H9 (cell line): ENCODE results near the gene KDF1. TPM values are rescaled to one million over a fixed set of nuclear protein-coding genes. Genes with fewer than 3 reads are reported as not detected.
"Not testable (repeated sequence)": the region's sequence is repeated elsewhere in the genome, so short reads cannot be mapped to it uniquely, and the experiment has no call there.

Experiments used
- DNase-seq: peaks from one replicate; pipeline ENCODE4 v3.0.0-alpha.2; 2017
- H2AFZ ChIP-seq: one replicate; pipeline ENCODE4 v1.6.1; 2013; ENCODE audit warnings: mild to moderate bottlenecking, low read length, control low read depth, moderate library complexity
- H2AK5ac ChIP-seq: 2 replicates; pipeline ENCODE4 v1.6.1; 2013; ENCODE audit warnings: low read length, control low read depth, mixed read lengths; ENCODE audit not compliant: insufficient read length
- H2BK120ac ChIP-seq: one replicate; pipeline ENCODE4 v1.6.1; 2013; ENCODE audit warnings: low read depth, mild to moderate bottlenecking, low read length, control low read depth, inconsistent platforms; ENCODE audit not compliant: poor library complexity, severe bottlenecking
- H2BK12ac ChIP-seq: 2 replicates; pipeline ENCODE4 v1.6.1; 2013; ENCODE audit warnings: low read length, control low read depth, mixed read lengths, low read depth; ENCODE audit not compliant: insufficient read length
- H2BK15ac ChIP-seq: 2 replicates; pipeline ENCODE4 v1.6.1; 2013; ENCODE audit warnings: low read depth, low read length, control low read depth
- H2BK20ac ChIP-seq: one replicate; pipeline ENCODE4 v1.6.1; 2013; ENCODE audit warnings: low read depth, mild to moderate bottlenecking, low read length, control low read depth, inconsistent platforms; ENCODE audit not compliant: poor library complexity, severe bottlenecking
- H2BK5ac ChIP-seq: 2 replicates; pipeline ENCODE4 v1.6.1; 2013; ENCODE audit warnings: low read length, control low read depth, mixed read lengths; ENCODE audit not compliant: insufficient read length
- H3K14ac ChIP-seq: 2 replicates; pipeline ENCODE4 v1.6.1; 2013; ENCODE audit warnings: low read length, control low read depth; ENCODE audit not compliant: insufficient read depth
- H3K18ac ChIP-seq: 2 replicates; pipeline ENCODE4 v1.6.1; 2013; ENCODE audit warnings: low read depth, mild to moderate bottlenecking, mixed read lengths, low read length, control low read depth; ENCODE audit not compliant: insufficient read length
- H3K23ac ChIP-seq: 2 replicates; pipeline ENCODE4 v1.6.1; 2013; ENCODE audit warnings: low read length, control low read depth, mixed read lengths, low read depth; ENCODE audit not compliant: insufficient read length
- H3K23me2 ChIP-seq: 2 replicates; pipeline ENCODE4 v1.6.1; 2013; ENCODE audit warnings: low read depth, mild to moderate bottlenecking, mixed read lengths, low read length, control low read depth; ENCODE audit not compliant: insufficient read length, poor library complexity, severe bottlenecking
- H3K27ac ChIP-seq: 2 replicates; pipeline ENCODE4 v1.5.1; 2013; ENCODE audit warnings: low read length, control low read depth, mixed read lengths, low read depth; ENCODE audit not compliant: insufficient read length
- H3K27me3 ChIP-seq: 2 replicates; pipeline ENCODE4 v1.6.1; 2013; ENCODE audit warnings: low read length, control low read depth, inconsistent platforms; ENCODE audit not compliant: insufficient read depth
- H3K4ac ChIP-seq: 2 replicates; pipeline ENCODE4 v1.6.1; 2013; ENCODE audit warnings: low read depth, mild to moderate bottlenecking, control low read depth, inconsistent platforms, low read length, moderate library complexity
- H3K4me1 ChIP-seq: 2 replicates; pipeline ENCODE4 v1.6.1; 2013; ENCODE audit warnings: low read length, control low read depth, inconsistent platforms; ENCODE audit not compliant: insufficient read depth
- H3K4me2 ChIP-seq: 2 replicates; pipeline ENCODE4 v1.6.1; 2013; ENCODE audit warnings: low read length, control low read depth, mixed read lengths; ENCODE audit not compliant: insufficient read length, insufficient read depth
- H3K56ac ChIP-seq: 2 replicates; pipeline ENCODE4 v1.6.1; 2013; ENCODE audit warnings: low read depth, mild to moderate bottlenecking, mixed read lengths, low read length, control low read depth; ENCODE audit not compliant: insufficient read length
- H3K79me1 ChIP-seq: 2 replicates; pipeline ENCODE4 v1.6.1; 2013; ENCODE audit warnings: low read depth, mild to moderate bottlenecking, moderate library complexity, low read length, control low read depth, inconsistent platforms; ENCODE audit not compliant: insufficient read depth, poor library complexity, severe bottlenecking
- H3K79me2 ChIP-seq: 2 replicates; pipeline ENCODE4 v1.6.1; 2013; ENCODE audit warnings: low read length, control low read depth, inconsistent platforms; ENCODE audit not compliant: insufficient read depth
- H3K9ac ChIP-seq: 2 replicates; pipeline ENCODE4 v1.6.1; 2013; ENCODE audit warnings: low read length, control low read depth, mixed read lengths; ENCODE audit not compliant: insufficient read length; ENCODE audit errors: extremely low read depth
- H3K9me3 ChIP-seq: one replicate; pipeline ENCODE4 v1.6.1; 2013; ENCODE audit warnings: low read depth, low read length, inconsistent platforms; ENCODE audit not compliant: control insufficient read depth
- H3T11ph ChIP-seq: one replicate; pipeline ENCODE4 v1.6.1; 2013; ENCODE audit warnings: mild to moderate bottlenecking, low read length, control low read depth, inconsistent platforms
- H4K20me1 ChIP-seq: one replicate; pipeline ENCODE4 v1.6.1; 2013; ENCODE audit not compliant: control insufficient read depth, insufficient read length, insufficient read depth
- H4K5ac ChIP-seq: 2 replicates; pipeline ENCODE4 v1.6.1; 2013; ENCODE audit warnings: low read depth, mild to moderate bottlenecking, mixed read lengths, low read length, control low read depth; ENCODE audit not compliant: insufficient read length
- H4K8ac ChIP-seq: replicated peaks from 2 replicates; pipeline ENCODE4 v1.6.1; 2013; ENCODE audit warnings: low read length, control low read depth, mixed read lengths, low read depth; ENCODE audit not compliant: insufficient read length
- H4K91ac ChIP-seq: 2 replicates; pipeline ENCODE4 v1.6.1; 2013; ENCODE audit warnings: low read depth, mild to moderate bottlenecking, moderate library complexity, mixed read lengths, low read length, control low read depth; ENCODE audit not compliant: insufficient read length
- H3K27ac Mint-ChIP-seq, 3 experiments: 2 replicates in 2 of 3; 3 replicates in 1 of 3; pipeline ENCODE4 v1.8.0; 2020 to 2021; ENCODE audit warnings: mixed read lengths in 3 of 3, mild to moderate bottlenecking in 1 of 3, moderate library complexity in 1 of 3
- H3K27me3 Mint-ChIP-seq: 2 replicates; pipeline ENCODE4 v1.8.0; 2021; ENCODE audit warnings: low read depth, mild to moderate bottlenecking, moderate library complexity, mixed read lengths
- H3K36me3 Mint-ChIP-seq, 3 experiments: 2 replicates in 2 of 3; 3 replicates in 1 of 3; pipeline ENCODE4 v1.8.0; 2020 to 2021; ENCODE audit warnings: low read depth in 3 of 3, mixed read lengths in 3 of 3; ENCODE audit not compliant: insufficient read depth in 1 of 3
- H3K4me1 Mint-ChIP-seq, 2 experiments: 2 replicates each; pipeline ENCODE4 v1.8.0; 2020; ENCODE audit warnings: mixed read lengths in 2 of 2
- H3K4me3 Mint-ChIP-seq, 2 experiments: 2 replicates in 1 of 2; 3 replicates in 1 of 2; pipeline ENCODE4 v1.8.0; 2020 to 2021; ENCODE audit warnings: mild to moderate bottlenecking in 2 of 2, mixed read lengths in 2 of 2, moderate library complexity in 1 of 2
- H3K9me3 Mint-ChIP-seq, 2 experiments: 2 replicates in 1 of 2; 3 replicates in 1 of 2; pipeline ENCODE4 v1.8.0; 2020; ENCODE audit warnings: mild to moderate bottlenecking in 2 of 2, mixed read lengths in 2 of 2, moderate library complexity in 1 of 2
- CTCF ChIP-seq: fragments of 200-600 bp; sonication (generic); conservative IDR thresholded peaks from 3 replicates; pipeline ENCODE4 v1.8.0; 2021; ENCODE audit warnings: antibody characterized with exemption, mild to moderate bottlenecking
- WGBS: extraction: QIAGEN DNeasy Blood & Tissue Kit; methylation state at CpG from one replicate; pipeline ENCODE4 v1.1.7; 2013; ENCODE audit warnings: missing lambda C conversion rate, low lambda C conversion rate, mixed read lengths; ENCODE audit not compliant: insufficient read length; ENCODE audit errors: extremely low coverage; 5-methylcytosine and 5-hydroxymethylcytosine counted together
- total RNA-seq: library from RNA; stranded (reverse); gene quantifications from 2 replicates; pipeline ENCODE4 v1.2.1, GENCODE V29; 2021

KDF1 gene
- total RNA-seq, 1 experiment from 2014 or later: 17.6 TPM

DNA sequence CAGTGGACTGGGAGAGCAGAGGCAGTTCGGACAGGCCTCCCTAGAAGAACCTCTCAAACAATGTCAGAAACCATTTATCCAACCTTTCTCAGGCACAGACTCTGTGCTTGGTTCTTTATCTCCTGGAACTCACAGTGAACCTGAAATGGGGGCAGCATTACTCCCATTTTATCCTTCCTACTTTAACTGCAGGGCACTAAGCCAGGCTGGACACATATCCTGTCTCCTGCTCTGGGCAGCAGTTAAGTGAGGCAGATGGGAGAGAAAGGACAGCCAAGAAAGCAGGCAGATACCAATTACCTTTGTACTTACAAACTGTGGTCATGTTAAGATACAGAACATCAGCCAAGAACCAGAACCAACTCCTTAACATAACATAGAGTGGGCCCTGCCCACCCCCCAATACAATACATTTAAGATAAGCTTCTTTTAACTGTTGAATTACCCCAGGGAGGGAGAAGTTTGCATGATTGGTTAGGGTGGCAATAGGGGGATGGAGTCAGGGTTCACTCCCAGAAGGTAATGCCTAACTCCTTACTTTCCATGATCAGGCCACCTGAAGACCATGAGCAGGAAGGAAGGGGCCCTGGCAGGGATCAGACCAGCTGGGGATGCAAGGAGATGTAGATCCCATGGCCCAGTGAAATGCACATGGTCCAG lies 10.9 kb downstream of the KDF1 start:
- Histone ChIP-seq H3K56ac (no peak overlapping the region), H3K4me1 (no peaks in the 10 kb centered on the region), H3T11ph (no peak overlapping the region), H3K9ac (no peak overlapping the region), H3K23ac (no peak overlapping the region), H3K4ac (no peak overlapping the region), H2BK12ac (no peak overlapping the region), H3K23me2 (no peaks in the 10 kb centered on the region), H4K8ac (no peak overlapping the region), H3K27ac (no peak overlapping the region), H3K4me2 (no peak overlapping the region), H3K18ac (no peak overlapping the region), H4K20me1 (no peaks in the 10 kb centered on the region), H2BK120ac (no peak overlapping the region), H3K79me2 (no peaks in the 10 kb centered on the region), H3K79me1 (no peaks in the 10 kb centered on the region), H3K14ac (no peak overlapping the region), H4K91ac (no peak overlapping the region), H2BK15ac (no peak overlapping the region), H4K5ac (no peak overlapping the region), H2AK5ac (no peak overlapping the region), H2BK5ac (no peak overlapping the region), H3K27me3 (no peaks in the 10 kb centered on the region), H2AFZ (no peak overlapping the region), H2BK20ac (no peak overlapping the region), H3K9me3 (no peaks in the 10 kb centered on the region)
- no peak for TF ChIP-seq CTCF
- Mint-ChIP-seq H3K4me3 (no peak overlapping the region), H3K27ac (peak overlapping the region in 2 of 3 experiments; percentile 71 to 73; a peak in 4 of 7 replicates), H3K9me3 (no peaks in the 10 kb centered on the region), H3K27me3 (no peaks in the 10 kb centered on the region), H3K36me3 (peaks cover 24 to 65% (median 62%) of the 10 kb centered on the region in 3 experiments; a peak in 6 of 7 replicates), H3K4me1 (no peaks in the 10 kb centered on the region)
- no CpG with 5 or more reads among the region's 1 CpG for WGBS
- DNase-seq: no peak

- H3K27ac ChIP-seq, H3K4me3 Mint-ChIP-seq: not testable (repeated sequence)
- no CpG with 5 or more reads among the region's 16 CpGs for WGBS
These were observed 11.6 kb downstream of the KDF1 start for GRCh38 chr1:26948725-26949057.

More at GRCh38 chr1:26948725-26949057, 11.6 kb downstream of the KDF1 start:
- not testable (repeated sequence) for H3K4me2 ChIP-seq, H3K27me3 Mint-ChIP-seq, DNase-seq, H3K4me1 ChIP-seq, H3T11ph ChIP-seq, H3K9ac ChIP-seq, H2BK12ac ChIP-seq, H3K56ac ChIP-seq, H3K4ac ChIP-seq, H2BK20ac ChIP-seq, H3K23me2 ChIP-seq, H2AFZ ChIP-seq, H3K4me1 Mint-ChIP-seq, H3K14ac ChIP-seq, H3K79me1 ChIP-seq, H4K91ac ChIP-seq, H3K9me3 ChIP-seq, H3K27me3 ChIP-seq, H2BK120ac ChIP-seq, H3K79me2 ChIP-seq, H2AK5ac ChIP-seq, H2BK5ac ChIP-seq, H2BK15ac ChIP-seq, H4K8ac ChIP-seq, H3K9me3 Mint-ChIP-seq, H4K20me1 ChIP-seq, H3K18ac ChIP-seq, H3K27ac Mint-ChIP-seq, H3K23ac ChIP-seq, H4K5ac ChIP-seq
- H3K36me3 Mint-ChIP-seq: peaks cover 24 to 71% (median 60%) of the 10 kb centered on the region in 3 experiments; a peak in 6 of 7 replicates
